Gastrocnemius medialis (tissue), 4 donors: Measurements from ENCODE around the gene PLAGL2.

Experiments
- CTCF ChIP-seq, 5 experiments: fragments of 450-650 bp in 3 of 5; fragments of 200-600 bp in 2 of 5; sonication (generic) in 2 of 5; IDR thresholded peaks in 4 of 5; conservative IDR thresholded peaks in 1 of 5; 1 replicate in 4 of 5; 2 replicates in 1 of 5; pipeline ENCODE4 v1.5.1; 2016 to 2019; ENCODE audit warnings: antibody characterized with exemption in 5 of 5, mild to moderate bottlenecking in 3 of 5, moderate library complexity in 3 of 5
- POLR2A ChIP-seq, 2 donors: fragments of 450-650 bp; IDR thresholded peaks; one replicate each; pipeline ENCODE4 v1.6.1; 2017; ENCODE audit warnings: antibody characterized with exemption in 2 of 2, mild to moderate bottlenecking in 2 of 2, moderate library complexity in 2 of 2

GRCh38 chr20:32189691-32190615, 17.6 kb downstream of the PLAGL2 start:
- TF ChIP-seq CTCF (IDR thresholded peaks at IDR 0.05 in 4 of 5, conservative IDR thresholded peaks at IDR 0.05 in 1 of 5) (no peak), POLR2A (IDR thresholded peaks at IDR 0.05) (peak; percentile 3 to 11)
